Measurements from ENCODE around the gene AHCYL1.

The AHCYL1 gene

GRCh38 chr1:109988349-109988914 is 3.9 kb downstream of the AHCYL1 start:
- H2BK120ac ChIP-seq (ENCODE audit: low read depth, low read length) = no peak overlapping the region
- no CpG with 5 or more reads among the region's 3 CpGs for WGBS (ENCODE audit: extremely low coverage, insufficient coverage, low lambda C conversion rate)
- H3K4me1 ChIP-seq (ENCODE audit: control insufficient read depth, low read depth, low read length) = peaks cover 8% of the 10 kb centered on the region
- H2BK15ac ChIP-seq (replicated peaks; ENCODE audit: low read depth) = no peak overlapping the region
- H3K36me3 ChIP-seq (ENCODE audit: control insufficient read depth, insufficient read depth, low read length) = no peaks in the 10 kb centered on the region
- H3K79me2 ChIP-seq (ENCODE audit: control insufficient read depth, insufficient read depth, low read length) = peaks cover 56% of the 10 kb centered on the region
- no peak overlapping the region for H3K4me2 ChIP-seq (ENCODE audit: low read length)
- no peaks in the 10 kb centered on the region for H3K27me3 ChIP-seq (ENCODE audit: insufficient read depth, low read length, poor library complexity)
- no peak overlapping the region for H3K18ac ChIP-seq (ENCODE audit: low read length)
- no peak overlapping the region for H3K9ac ChIP-seq (ENCODE audit: low read length)
- H3K27ac ChIP-seq (ENCODE audit: low read depth, low read length) = no peak overlapping the region
- DNase-seq = no peak
- H3K23ac ChIP-seq (ENCODE audit: low read length) = no peak overlapping the region
- H3K79me1 ChIP-seq (ENCODE audit: low read length) = peaks cover 19% of the 10 kb centered on the region
- H3K4ac ChIP-seq (ENCODE audit: low read depth, low read length) = no peak overlapping the region
- H4K8ac ChIP-seq (ENCODE audit: low read depth, low read length) = no peak overlapping the region
- H3K4me3 ChIP-seq (ENCODE audit: low read length) = no peak overlapping the region
- no peak overlapping the region for H3K56ac ChIP-seq (ENCODE audit: low read length)
- H4K5ac ChIP-seq (ENCODE audit: low read length) = no peak overlapping the region
- H2BK5ac ChIP-seq (ENCODE audit: low read length) = no peak overlapping the region
- no peak overlapping the region for H2AK5ac ChIP-seq (ENCODE audit: low read length)

GRCh38 chr1:109989506-109990301 is 5.1 kb downstream of the AHCYL1 start:
- H3K4me1 ChIP-seq (ENCODE audit: control insufficient read depth, low read depth, low read length) = peaks cover 6% of the 10 kb centered on the region
- no peak overlapping the region for H3K18ac ChIP-seq (ENCODE audit: low read length)
- H3K23ac ChIP-seq (ENCODE audit: low read length) = no peak overlapping the region
- peaks cover 22% of the 10 kb centered on the region for H3K79me1 ChIP-seq (ENCODE audit: low read length)
- no peak overlapping the region for H4K8ac ChIP-seq (ENCODE audit: low read depth, low read length)
- no peaks in the 10 kb centered on the region for H3K27me3 ChIP-seq (ENCODE audit: insufficient read depth, low read length, poor library complexity)
- no peak overlapping the region for H3K4me2 ChIP-seq (ENCODE audit: low read length)
- H3K56ac ChIP-seq (ENCODE audit: low read length) = no peak overlapping the region
- no peaks in the 10 kb centered on the region for H3K36me3 ChIP-seq (ENCODE audit: control insufficient read depth, insufficient read depth, low read length)
- no CpG with 5 or more reads among the region's 9 CpGs for whole genome bisulfite sequencing (ENCODE audit: extremely low coverage, insufficient coverage, low lambda C conversion rate)
- H4K5ac ChIP-seq (ENCODE audit: low read length) = no peak overlapping the region
- no peak for DNase-seq
- no peak overlapping the region for H2BK5ac ChIP-seq (ENCODE audit: low read length)
- no peak overlapping the region for H3K4ac ChIP-seq (ENCODE audit: low read depth, low read length)
- no peak overlapping the region for H2AK5ac ChIP-seq (ENCODE audit: low read length)
- H3K27ac ChIP-seq (ENCODE audit: low read depth, low read length) = no peak overlapping the region
- no peak overlapping the region for H2BK15ac ChIP-seq (replicated peaks; ENCODE audit: low read depth)
- H3K4me3 ChIP-seq (ENCODE audit: low read length) = no peak overlapping the region
- no peak overlapping the region for H2BK120ac ChIP-seq (ENCODE audit: low read depth, low read length)
- H3K79me2 ChIP-seq (ENCODE audit: control insufficient read depth, insufficient read depth, low read length) = peaks cover 65% of the 10 kb centered on the region
- H3K9ac ChIP-seq (ENCODE audit: low read length) = no peak overlapping the region

GRCh38 chr1:109990302-109990653 is 5.7 kb downstream of the AHCYL1 start:
- H2AK5ac ChIP-seq (ENCODE audit: low read length) = no peak overlapping the region
- H3K9ac ChIP-seq (ENCODE audit: low read length) = no peak overlapping the region
- no peak overlapping the region for H3K4me2 ChIP-seq (ENCODE audit: low read length)
- H3K4ac ChIP-seq (ENCODE audit: low read depth, low read length) = no peak overlapping the region
- no peak overlapping the region for H2BK15ac ChIP-seq (replicated peaks; ENCODE audit: low read depth)
- H3K56ac ChIP-seq (ENCODE audit: low read length) = no peak overlapping the region
- no peak overlapping the region for H4K8ac ChIP-seq (ENCODE audit: low read depth, low read length)
- peaks cover 22% of the 10 kb centered on the region for H3K79me1 ChIP-seq (ENCODE audit: low read length)
- no peaks in the 10 kb centered on the region for H3K36me3 ChIP-seq (ENCODE audit: control insufficient read depth, insufficient read depth, low read length)
- H2BK120ac ChIP-seq (ENCODE audit: low read depth, low read length) = no peak overlapping the region
- peaks cover 6% of the 10 kb centered on the region for H3K4me1 ChIP-seq (ENCODE audit: control insufficient read depth, low read depth, low read length)
- no peak for DNase-seq
- H3K27me3 ChIP-seq (ENCODE audit: insufficient read depth, low read length, poor library complexity) = no peaks in the 10 kb centered on the region
- no peak overlapping the region for H3K18ac ChIP-seq (ENCODE audit: low read length)
- no peak overlapping the region for H2BK5ac ChIP-seq (ENCODE audit: low read length)
- no CpG with 5 or more reads among the region's 2 CpGs for WGBS (ENCODE audit: extremely low coverage, insufficient coverage, low lambda C conversion rate)
- no peak overlapping the region for H3K4me3 ChIP-seq (ENCODE audit: low read length)
- peaks cover 63% of the 10 kb centered on the region for H3K79me2 ChIP-seq (ENCODE audit: control insufficient read depth, insufficient read depth, low read length)
- no peak overlapping the region for H3K23ac ChIP-seq (ENCODE audit: low read length)
- H3K27ac ChIP-seq (ENCODE audit: low read depth, low read length) = no peak overlapping the region
- H4K5ac ChIP-seq (ENCODE audit: low read length) = no peak overlapping the region

GRCh38 chr1:109991400-109991925 is 6.9 kb downstream of the AHCYL1 start:
- Histone ChIP-seq H3K27me3 (ENCODE audit: insufficient read depth, low read length, poor library complexity) (no peaks in the 10 kb centered on the region), H3K79me2 (ENCODE audit: control insufficient read depth, insufficient read depth, low read length) (peaks cover 53% of the 10 kb centered on the region), H4K8ac (ENCODE audit: low read depth, low read length) (no peak overlapping the region), H3K4me1 (ENCODE audit: control insufficient read depth, low read depth, low read length) (peaks cover 4% of the 10 kb centered on the region), H3K4ac (ENCODE audit: low read depth, low read length) (no peak overlapping the region), H3K9ac (ENCODE audit: low read length) (no peak overlapping the region), H2BK5ac (ENCODE audit: low read length) (no peak overlapping the region), H3K27ac (ENCODE audit: low read depth, low read length) (no peak overlapping the region), H3K23ac (ENCODE audit: low read length) (no peak overlapping the region), H3K18ac (ENCODE audit: low read length) (no peak overlapping the region), H3K56ac (ENCODE audit: low read length) (no peak overlapping the region), H2BK120ac (ENCODE audit: low read depth, low read length) (no peak overlapping the region), H3K79me1 (ENCODE audit: low read length) (peaks cover 22% of the 10 kb centered on the region), H3K36me3 (ENCODE audit: control insufficient read depth, insufficient read depth, low read length) (no peaks in the 10 kb centered on the region), H2BK15ac (replicated peaks; ENCODE audit: low read depth) (no peak overlapping the region), H4K5ac (ENCODE audit: low read length) (no peak overlapping the region), H2AK5ac (ENCODE audit: low read length) (no peak overlapping the region), H3K4me3 (ENCODE audit: low read length) (no peak overlapping the region), H3K4me2 (ENCODE audit: low read length) (no peak overlapping the region)
- DNase-seq = no peak
- WGBS (ENCODE audit: extremely low coverage, insufficient coverage, low lambda C conversion rate) = no CpG with 5 or more reads among the region's 5 CpGs

- no peak overlapping the region for H2BK5ac ChIP-seq (ENCODE audit: low read length)
- H2AK5ac ChIP-seq (ENCODE audit: low read length) = no peak overlapping the region
- peaks cover 2% of the 10 kb centered on the region for H3K4me1 ChIP-seq (ENCODE audit: control insufficient read depth, low read depth, low read length)
- H3K18ac ChIP-seq (ENCODE audit: low read length) = no peak overlapping the region
- H3K4me3 ChIP-seq (ENCODE audit: low read length) = no peak overlapping the region
- H3K27me3 ChIP-seq (ENCODE audit: insufficient read depth, low read length, poor library complexity) = no peaks in the 10 kb centered on the region
- H3K56ac ChIP-seq (ENCODE audit: low read length) = no peak overlapping the region
- no peak for DNase-seq
- H3K4me2 ChIP-seq (ENCODE audit: low read length) = no peak overlapping the region
- no CpG with 5 or more reads among the region's 3 CpGs for WGBS (ENCODE audit: extremely low coverage, insufficient coverage, low lambda C conversion rate)
- no peak overlapping the region for H3K23ac ChIP-seq (ENCODE audit: low read length)
- no peak overlapping the region for H4K8ac ChIP-seq (ENCODE audit: low read depth, low read length)
- H3K79me1 ChIP-seq (ENCODE audit: low read length) = peaks cover 18% of the 10 kb centered on the region
- H2BK120ac ChIP-seq (ENCODE audit: low read depth, low read length) = no peak overlapping the region
- H3K27ac ChIP-seq (ENCODE audit: low read depth, low read length) = no peak overlapping the region
- no peak overlapping the region for H4K5ac ChIP-seq (ENCODE audit: low read length)
- no peak overlapping the region for H3K9ac ChIP-seq (ENCODE audit: low read length)
- no peak overlapping the region for H3K4ac ChIP-seq (ENCODE audit: low read depth, low read length)
- peaks cover 41% of the 10 kb centered on the region for H3K79me2 ChIP-seq (ENCODE audit: control insufficient read depth, insufficient read depth, low read length)
- no peak overlapping the region for H2BK15ac ChIP-seq (replicated peaks; ENCODE audit: low read depth)
- H3K36me3 ChIP-seq (ENCODE audit: control insufficient read depth, insufficient read depth, low read length) = no peaks in the 10 kb centered on the region
Observed at GRCh38 chr1:109993885-109994284, 9.3 kb downstream of the AHCYL1 start.
